SK-N-SH (cell line): Measurements from ENCODE around the gene ZNF346. TPM values are rescaled to one million over a fixed set of nuclear protein-coding genes. Genes with fewer than 3 reads are reported as not detected.

Experiments used
- CTCF ChIA-PET: fragments of 300-600, 350-600 bp; formaldehyde crosslinking; extraction: SDS; loops from one replicate; lab custom pipeline; 2021; lab: Yijun Ruan, JAX
- POLR2A ChIA-PET: fragments of 350-600 bp; sonication (Branson Sonifier 250); formaldehyde crosslinking; extraction: SDS; loops from one replicate; lab custom pipeline; 2020; ENCODE audit warnings: antibody characterized with exemption, inconsistent platforms; lab: Yijun Ruan, JAX
- DNase-seq: peaks from one replicate; pipeline ENCODE4 v3.0.0; 2012
- H2AFZ ChIP-seq: fragments of 200-600 bp; sonication (generic); 2 replicates; pipeline ENCODE4 v1.8.1; 2016; ENCODE audit warnings: antibody characterized with exemption, mild to moderate bottlenecking, low read depth
- H3F3A ChIP-seq: fragments of 200-600 bp; sonication (generic); replicated peaks from 2 replicates; pipeline ENCODE3; 2016; ENCODE audit warnings: antibody characterized with exemption, mild to moderate bottlenecking; ENCODE audit not compliant: insufficient read depth
- H3K27ac ChIP-seq, 2 experiments: fragments of 200-500 bp in 1 of 2; fragments of 200-600 bp in 1 of 2; sonication (Bioruptor generic) in 1 of 2; sonication (generic), shearing (Covaris generic) in 1 of 2; 2 replicates each; pipeline versions ENCODE4 v1.5.1 to v1.6.1; 2014 to 2016; ENCODE audit warnings: low read depth in 2 of 2, inconsistent platforms in 1 of 2, low read length in 1 of 2, mild to moderate bottlenecking in 1 of 2, mixed read lengths in 1 of 2
- H3K27me3 ChIP-seq: fragments of 200-600 bp; sonication (generic), shearing (Covaris generic); 2 replicates; pipeline ENCODE4 v1.6.1; 2016; ENCODE audit warnings: mixed run types; ENCODE audit not compliant: insufficient read depth
- H3K36me3 ChIP-seq, 2 experiments: fragments of 200-500 bp in 1 of 2; fragments of 200-600 bp in 1 of 2; sonication (Bioruptor generic) in 1 of 2; sonication (generic) in 1 of 2; replicated peaks in 1 of 2; 2 replicates each; pipeline versions ENCODE3 to v1.5.1; 2014 to 2016; ENCODE audit warnings: low read length in 1 of 2, mild to moderate bottlenecking in 1 of 2; ENCODE audit not compliant: insufficient read depth in 2 of 2, control insufficient read depth in 1 of 2
- H3K4me1 ChIP-seq, 2 experiments: fragments of 200-500 bp in 1 of 2; fragments of 200-600 bp in 1 of 2; sonication (Bioruptor generic) in 1 of 2; sonication (generic), shearing (Covaris generic) in 1 of 2; 2 replicates each; pipeline versions ENCODE4 v1.5.1 to v1.6.1; 2014 to 2016; ENCODE audit warnings: low read depth in 1 of 2, low read length in 1 of 2, mixed run types in 1 of 2; ENCODE audit not compliant: insufficient read depth in 2 of 2, control insufficient read depth in 1 of 2
- H3K4me2 ChIP-seq: fragments of 200-600 bp; sonication (generic), shearing (Covaris generic); 2 replicates; pipeline ENCODE4 v1.6.1; 2017; ENCODE audit warnings: mixed run types
- H3K4me3 ChIP-seq, 2 experiments: fragments of 200-500 bp in 1 of 2; fragments of 200-600 bp in 1 of 2; sonication (Bioruptor generic) in 1 of 2; sonication (generic), shearing (Covaris generic) in 1 of 2; 2 replicates each; pipeline versions ENCODE4 v1.5.1 to v1.8.1; 2014 to 2016; ENCODE audit warnings: low read depth in 2 of 2, inconsistent platforms in 1 of 2, low read length in 1 of 2, mild to moderate bottlenecking in 1 of 2, mixed read lengths in 1 of 2, moderate library complexity in 1 of 2
- H3K79me2 ChIP-seq: fragments of 200-600 bp; sonication (generic); 2 replicates; pipeline ENCODE4 v1.8.1; 2017; ENCODE audit warnings: mild to moderate bottlenecking; ENCODE audit not compliant: insufficient read depth
- H3K9ac ChIP-seq: fragments of 200-600 bp; sonication (generic); 2 replicates; pipeline ENCODE4 v1.6.1; 2017; ENCODE audit warnings: mixed run types
- H3K9me2 ChIP-seq: fragments of 200-600 bp; sonication (generic); 2 replicates; pipeline ENCODE4 v1.6.1; 2017; ENCODE audit warnings: mixed run types
- H3K9me3 ChIP-seq: fragments of 200-600 bp; sonication (generic); 2 replicates; pipeline ENCODE4 v1.6.1; 2017; ENCODE audit warnings: mixed run types, mild to moderate bottlenecking, moderate library complexity
- H4K20me1 ChIP-seq: fragments of 200-600 bp; sonication (generic); 2 replicates; pipeline ENCODE4 v1.6.1; 2017; ENCODE audit warnings: mild to moderate bottlenecking, mixed run types; ENCODE audit not compliant: insufficient read depth
- WGBS: methylation state at CpG from one replicate; pipeline ENCODE4 v1.1.6; 2017; ENCODE audit warnings: low lambda C conversion rate; 5-methylcytosine and 5-hydroxymethylcytosine counted together
- polyA plus RNA-seq, 3 experiments: library from polyadenylated mRNA; depleted of rRNA; stranded (reverse); fragments of >200 nt; gene quantifications; 2 replicates each; pipeline ENCODE4 v1.2.3, GENCODE V29; 2012
- TF ChIP-seq, protein P1 (sequence below): IDR thresholded peaks from 2 replicates; pipeline ENCODE4 v1.4.0; 2012; ENCODE audit warnings: low read depth

ZNF346 gene
- polyA plus RNA-seq, 1 of the 3 experiments (the other 2 are of a cell fraction) = 15.1 TPM

DNA sequence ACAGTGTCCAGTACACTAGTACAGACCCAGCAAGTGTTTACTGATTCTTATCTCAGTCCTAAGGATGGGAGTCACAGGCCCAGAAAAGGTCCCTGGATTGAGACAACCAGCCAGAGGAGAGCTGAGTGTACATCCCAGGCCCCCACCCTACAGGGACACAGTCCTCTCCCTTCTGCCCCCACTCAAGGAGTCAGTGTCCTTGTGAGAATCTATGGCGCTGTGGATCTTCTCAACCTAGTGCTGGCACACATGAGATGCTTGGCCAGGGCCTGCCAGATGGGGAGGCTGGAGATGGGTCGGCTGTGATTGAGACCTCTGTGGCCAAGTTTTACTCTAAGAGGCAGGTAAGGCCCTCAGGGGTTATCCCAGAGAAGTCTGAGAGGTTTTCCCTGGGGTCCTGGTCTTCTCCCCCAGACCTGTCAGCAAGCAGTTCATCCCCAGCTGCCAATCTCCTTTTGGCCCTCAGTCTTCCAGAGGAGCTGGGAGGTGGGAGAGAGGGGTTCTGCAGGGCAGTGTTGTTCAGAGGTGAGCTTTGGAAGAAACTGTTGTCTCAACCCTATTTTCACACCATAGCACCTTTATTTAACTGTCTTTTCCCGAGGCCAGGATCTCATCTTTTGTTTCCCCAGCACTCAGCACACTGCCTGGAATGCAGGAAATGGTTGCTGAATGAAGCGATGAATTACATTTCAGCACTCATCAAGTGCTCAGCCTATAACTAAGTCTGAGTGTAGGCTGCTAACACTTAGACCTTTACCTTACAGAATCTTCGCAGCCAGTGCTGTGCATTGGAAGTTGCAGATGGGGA is 107.9 kb downstream of the ZNF346 start:
- no peak overlapping the region for H3K9ac ChIP-seq
- no peak overlapping the region for H3K27ac ChIP-seq
- no peaks in the 10 kb centered on the region for H4K20me1 ChIP-seq
- peaks cover 5% of the 10 kb centered on the region in 2 experiments for H3K36me3 ChIP-seq
- DNase-seq = no peak
- no peak overlapping the region for H3K4me3 ChIP-seq
- no peaks in the 10 kb centered on the region for H3K27me3 ChIP-seq
- ChIA-PET POLR2A (no interaction called here), CTCF (interaction anchor here (1.1 to 2.9 kb wide), 4 partner anchors 16 to 179 kb away, joined by 3 to 13 read pairs (median 4); no protein-coding TSS in a partner anchor)
- TF ChIP-seq, protein P1, sequence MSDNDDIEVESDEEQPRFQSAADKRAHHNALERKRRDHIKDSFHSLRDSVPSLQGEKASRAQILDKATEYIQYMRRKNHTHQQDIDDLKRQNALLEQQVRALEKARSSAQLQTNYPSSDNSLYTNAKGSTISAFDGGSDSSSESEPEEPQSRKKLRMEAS = no peak
- H3K4me2 ChIP-seq = peak overlapping the region; percentile 41; the same call in 1 of the 2 replicates
- WGBS = 75% methylated on average over 5 of the region's 5 CpGs
- H3K79me2 ChIP-seq = peaks cover 10% of the 10 kb centered on the region; the same call in 1 of the 2 replicates
- no peaks in the 10 kb centered on the region for H3K9me3 ChIP-seq
- H3K9me2 ChIP-seq = no peaks in the 10 kb centered on the region
- peaks cover 8 to 18% of the 10 kb centered on the region in 2 experiments; a peak in 3 of 4 replicates for H3K4me1 ChIP-seq
- peaks cover 4% of the 10 kb centered on the region for H3F3A ChIP-seq
- peak overlapping the region; percentile 69; the same call in 1 of the 2 replicates for H2AFZ ChIP-seq

Other genes with a start within 250 kb of the ZNF346 start
- 0.46 and 0.55 TPM in 2 replicates for gene UNC5A, start 212.1 kb upstream of the ZNF346 start, polyA plus RNA-seq (2012; rRNA removed)
- 0.02 TPM in 2 replicates for gene HK3, start 123.3 kb upstream of the ZNF346 start, polyA plus RNA-seq (2012; rRNA removed)
- 19.9 and 24.3 TPM in 2 replicates for gene UIMC1, start 15.9 kb upstream of the ZNF346 start, polyA plus RNA-seq (2012; rRNA removed)
- gene FGFR4, start 64.2 kb downstream of the ZNF346 start, polyA plus RNA-seq (2012; rRNA removed) = 4.4 and 5.6 TPM in 2 replicates
- gene NSD1, start 111.1 kb downstream of the ZNF346 start, polyA plus RNA-seq (2012; rRNA removed) = 6.7 and 9.0 TPM in 2 replicates